K562 (cell line): ENCODE measurements around the gene EFNA1. TPM values are rescaled to one million over a fixed set of nuclear protein-coding genes. Genes with fewer than 3 reads are reported as not detected.
A peak's percentile ranks its signal among the peaks of the same experiment; 100 is the strongest.

Source experiments
- BMI1 ChIP-seq: fragments of 150-350 bp; IDR thresholded peaks from 2 replicates; pipeline ENCODE4 v1.6.1; 2014; ENCODE audit warnings: low read length
- BRD9 ChIP-seq: fragments of 450-650 bp; IDR thresholded peaks from 2 replicates; pipeline ENCODE4 v1.6.1; 2018; ENCODE audit warnings: low read depth; ENCODE audit not compliant: partially characterized antibody
- CBFA2T3 ChIP-seq: fragments of 450-650 bp; IDR thresholded peaks from 2 replicates; pipeline ENCODE4 v1.6.1; 2017
- CEBPG ChIP-seq, 3 experiments: fragments of 200-800 bp in 1 of 3; sonication (Bioruptor generic) in 1 of 3; sonication (generic) in 1 of 3; formaldehyde crosslinking in 1 of 3; IDR thresholded peaks in 2 of 3; conservative IDR thresholded peaks in 1 of 3; 2 replicates each; pipeline versions ENCODE4 v1.6.1 to v1.8.0; 2016 to 2022; ENCODE audit warnings: missing compliant biosample characterization in 2 of 3, missing genetic modification characterization in 2 of 3, mild to moderate bottlenecking in 1 of 3, missing genetic modification reagents in 1 of 3
- ETV1 ChIP-seq: fragments of 450-650 bp; conservative IDR thresholded peaks from 2 replicates; pipeline ENCODE4 v1.6.1; 2016; ENCODE audit warnings: missing genetic modification characterization, control low read depth, low read depth, missing compliant biosample characterization
- ETV5 ChIP-seq: sonication (generic); formaldehyde crosslinking; IDR thresholded peaks from 2 replicates; pipeline ENCODE4 v1.4.0; 2020; ENCODE audit warnings: low read depth, mild to moderate bottlenecking, missing genetic modification reagents
- GTF2A2 ChIP-seq: IDR thresholded peaks from 2 replicates; pipeline ENCODE4 v1.6.1; 2016; ENCODE audit warnings: mild to moderate bottlenecking, missing genetic modification characterization, missing compliant biosample characterization
- KLF13 ChIP-seq: fragments of 450-650 bp; IDR thresholded peaks from 2 replicates; pipeline ENCODE4 v1.6.1; 2016; ENCODE audit warnings: missing genetic modification characterization, low read depth, mild to moderate bottlenecking, missing compliant biosample characterization, moderate library complexity, borderline replicate concordance
- MAZ ChIP-seq, 2 experiments: fragments of 450-650 bp in 1 of 2; sonication (generic) in 1 of 2; formaldehyde crosslinking; IDR thresholded peaks in 1 of 2; conservative IDR thresholded peaks in 1 of 2; 2 replicates each; pipeline versions ENCODE4 v1.4.0 to v1.5.0; 2020; ENCODE audit warnings: mild to moderate bottlenecking in 1 of 2, missing genetic modification reagents in 1 of 2
- NFATC3 ChIP-seq: fragments of 450-650 bp; IDR thresholded peaks from 2 replicates; pipeline ENCODE4 v1.6.1; 2017; ENCODE audit warnings: mild to moderate bottlenecking
- ZBTB7A ChIP-seq: IDR thresholded peaks from 2 replicates; pipeline ENCODE4 v1.6.1; 2011; ENCODE audit warnings: low read depth, mild to moderate bottlenecking, low read length, moderate library complexity, borderline replicate concordance; ENCODE audit not compliant: control insufficient read depth
- ZNF184 ChIP-seq: sonication (generic); formaldehyde crosslinking; IDR thresholded peaks from 2 replicates; pipeline ENCODE4 v1.5.0; 2020; ENCODE audit warnings: missing genetic modification reagents
- ZNF717 ChIP-seq: fragments of 250-450 bp; sonication (Bioruptor Pico); IDR thresholded peaks from 2 replicates; pipeline ENCODE4 v1.5.0; 2021
- ZNF76 ChIP-seq: fragments of 250-450 bp; sonication (Bioruptor Pico); IDR thresholded peaks from 2 replicates; pipeline ENCODE4 v1.4.0; 2020; ENCODE audit warnings: mild to moderate bottlenecking, moderate library complexity, borderline replicate concordance
- polyA plus RNA-seq, 8 experiments: library from polyadenylated mRNA; depleted of rRNA in 4 of 8; stranded (reverse) in 5 of 8; unstranded in 3 of 8; fragments of >200 nt; fragmentation: Nextera tagmentation in 2 of 8; fragmentation: Illumina TruSeq in 1 of 8; extraction: Ambion mirVana in 2 of 8; extraction: Trizol in 1 of 8; gene quantifications; 2 replicates each; pipeline versions ENCODE4 v1.2.1 to v1.2.3, GENCODE V29; 2011 to 2014; ENCODE audit warnings: inconsistent platforms in 1 of 8, missing spikeins in 1 of 8
- total RNA-seq, 7 experiments: library from RNA; depleted of rRNA in 6 of 7; stranded (reverse); fragments of >200 nt in 6 of 7; fragmentation: Illumina TruSeq in 2 of 7; extraction: Trizol in 2 of 7; gene quantifications; 2 replicates each; pipeline versions ENCODE4 v1.2.1 to v1.2.3, GENCODE V29; 2011 to 2021; ENCODE audit warnings: low replicate concordance in 1 of 7
- TF ChIP-seq, protein P1 (sequence below): fragments of 450-650 bp; IDR thresholded peaks from 2 replicates; pipeline ENCODE4 v1.6.1; 2018; ENCODE audit warnings: mild to moderate bottlenecking, low read depth; ENCODE audit not compliant: partially characterized antibody
- TF ChIP-seq, protein P2 (sequence below): fragments of 250-450 bp; sonication (Bioruptor Pico); IDR thresholded peaks from 2 replicates; pipeline ENCODE4 v1.9.0; 2021; ENCODE audit warnings: mild to moderate bottlenecking
- TF ChIP-seq, protein P3 (sequence below): fragments of 250-450 bp; sonication (Bioruptor Pico); IDR thresholded peaks from 2 replicates; pipeline ENCODE4 v1.9.0; 2021; ENCODE audit warnings: mild to moderate bottlenecking, inconsistent platforms
- TF ChIP-seq, protein P4 (sequence below): fragments of 450-650 bp; IDR thresholded peaks from 2 replicates; pipeline ENCODE4 v1.7.0; 2016; ENCODE audit warnings: borderline replicate concordance
- TF ChIP-seq, protein P5 (sequence below): fragments of 250-450 bp; sonication (Bioruptor Pico); IDR thresholded peaks from 2 replicates; pipeline ENCODE4 v1.8.0; 2022; ENCODE audit warnings: moderate library complexity, mild to moderate bottlenecking, inconsistent platforms

EFNA1 gene
- total and polyA plus RNA-seq, 9 of the 15 experiments (the other 6 are each of a cell fraction or from before 2014, with no cell fraction given): 2.1 to 9.3 (median 3.0) TPM

DNA sequence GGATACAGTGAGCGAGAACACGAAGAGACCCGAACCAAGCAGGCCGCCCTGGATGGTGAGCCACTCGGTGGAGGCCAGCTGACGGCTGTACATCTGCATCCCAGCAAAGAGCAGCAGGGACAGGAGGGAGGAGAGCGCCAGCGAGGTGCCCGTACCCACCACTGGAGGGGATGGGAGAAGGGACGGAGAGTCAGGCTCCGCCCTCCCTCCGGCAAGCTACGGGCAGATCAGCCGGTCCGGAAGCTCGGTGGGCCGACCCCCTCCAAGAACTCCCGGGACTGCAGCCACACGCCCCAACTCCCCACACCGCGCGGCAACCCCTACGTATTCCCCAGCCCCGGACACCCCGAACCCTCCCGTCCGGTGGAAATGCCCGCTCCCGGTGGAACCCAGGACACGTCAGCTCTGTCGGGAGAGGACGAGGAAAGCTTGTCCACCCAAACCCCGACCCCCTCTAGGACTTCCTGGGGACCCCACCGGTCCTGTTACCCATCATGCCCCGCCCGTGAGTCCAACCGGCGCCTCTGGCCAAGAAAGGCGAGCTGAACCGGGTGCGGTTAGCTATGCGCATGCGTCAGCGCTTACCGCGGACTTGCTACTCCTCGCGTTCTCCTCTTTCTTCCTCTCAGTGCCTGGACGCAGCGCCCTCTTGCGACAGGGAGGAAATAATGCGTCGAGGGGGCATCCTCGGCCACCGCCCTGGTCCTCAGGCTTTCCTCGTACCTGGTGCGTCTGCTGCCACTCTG, 45.2 kb downstream of the EFNA1 start, which contains the start of gene KRTCAP2 (continued):
- TF ChIP-seq, protein P1, sequence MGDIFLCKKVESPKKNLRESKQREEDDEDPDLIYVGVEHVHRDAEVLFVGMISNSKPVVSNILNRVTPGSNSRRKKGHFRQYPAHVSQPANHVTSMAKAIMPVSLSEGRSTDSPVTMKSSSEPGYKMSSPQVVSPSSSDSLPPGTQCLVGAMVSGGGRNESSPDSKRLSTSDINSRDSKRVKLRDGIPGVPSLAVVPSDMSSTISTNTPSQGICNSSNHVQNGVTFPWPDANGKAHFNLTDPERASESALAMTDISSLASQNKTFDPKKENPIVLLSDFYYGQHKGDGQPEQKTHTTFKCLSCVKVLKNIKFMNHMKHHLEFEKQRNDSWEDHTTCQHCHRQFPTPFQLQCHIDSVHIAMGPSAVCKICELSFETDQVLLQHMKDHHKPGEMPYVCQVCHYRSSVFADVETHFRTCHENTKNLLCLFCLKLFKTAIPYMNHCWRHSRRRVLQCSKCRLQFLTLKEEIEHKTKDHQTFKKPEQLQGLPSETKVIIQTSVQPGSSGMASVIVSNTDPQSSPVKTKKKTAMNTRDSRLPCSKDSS: peak; percentile 16
- TF ChIP-seq, protein P2, sequence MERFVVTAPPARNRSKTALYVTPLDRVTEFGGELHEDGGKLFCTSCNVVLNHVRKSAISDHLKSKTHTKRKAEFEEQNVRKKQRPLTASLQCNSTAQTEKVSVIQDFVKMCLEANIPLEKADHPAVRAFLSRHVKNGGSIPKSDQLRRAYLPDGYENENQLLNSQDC: no peak
- TF ChIP-seq GTF2A2 (tag) (no peak), MAZ (CRISPR knock-in tag; conservative IDR thresholded peaks at IDR 0.05 in 1 of 2, IDR thresholded peaks at IDR 0.05 in 1 of 2) (peak; percentile 19 to 78), ZNF76 (CRISPR knock-in tag) (no peak), ETV5 (peak; percentile 69; the same call in 1 of the 2 replicates), ZNF717 (CRISPR knock-in tag) (no peak), CBFA2T3 (no peak), CEBPG (CRISPR knock-in tag; IDR thresholded peaks at IDR 0.05) (0 out of 2 replicates have a peak, but pooled peaks have one; percentile 39), CEBPG (tag; conservative IDR thresholded peaks at IDR 0.05 in 1 of 2, IDR thresholded peaks at IDR 0.05 in 1 of 2) (no peak), ZNF184 (CRISPR knock-in tag) (no peak), ETV1 (tag) (peak; percentile 43; the same call in 1 of the 2 replicates), ZBTB7A (0 out of 2 replicates have a peak, but pooled peaks have one; percentile 64), NFATC3 (no peak), BMI1 (no peak), BRD9 (no peak), KLF13 (no peak)
- TF ChIP-seq, protein P3, sequence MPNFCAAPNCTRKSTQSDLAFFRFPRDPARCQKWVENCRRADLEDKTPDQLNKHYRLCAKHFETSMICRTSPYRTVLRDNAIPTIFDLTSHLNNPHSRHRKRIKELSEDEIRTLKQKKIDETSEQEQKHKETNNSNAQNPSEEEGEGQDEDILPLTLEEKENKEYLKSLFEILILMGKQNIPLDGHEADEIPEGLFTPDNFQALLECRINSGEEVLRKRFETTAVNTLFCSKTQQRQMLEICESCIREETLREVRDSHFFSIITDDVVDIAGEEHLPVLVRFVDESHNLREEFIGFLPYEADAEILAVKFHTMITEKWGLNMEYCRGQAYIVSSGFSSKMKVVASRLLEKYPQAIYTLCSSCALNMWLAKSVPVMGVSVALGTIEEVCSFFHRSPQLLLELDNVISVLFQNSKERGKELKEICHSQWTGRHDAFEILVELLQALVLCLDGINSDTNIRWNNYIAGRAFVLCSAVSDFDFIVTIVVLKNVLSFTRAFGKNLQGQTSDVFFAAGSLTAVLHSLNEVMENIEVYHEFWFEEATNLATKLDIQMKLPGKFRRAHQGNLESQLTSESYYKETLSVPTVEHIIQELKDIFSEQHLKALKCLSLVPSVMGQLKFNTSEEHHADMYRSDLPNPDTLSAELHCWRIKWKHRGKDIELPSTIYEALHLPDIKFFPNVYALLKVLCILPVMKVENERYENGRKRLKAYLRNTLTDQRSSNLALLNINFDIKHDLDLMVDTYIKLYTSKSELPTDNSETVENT: peak; percentile 97
- TF ChIP-seq, protein P4, sequence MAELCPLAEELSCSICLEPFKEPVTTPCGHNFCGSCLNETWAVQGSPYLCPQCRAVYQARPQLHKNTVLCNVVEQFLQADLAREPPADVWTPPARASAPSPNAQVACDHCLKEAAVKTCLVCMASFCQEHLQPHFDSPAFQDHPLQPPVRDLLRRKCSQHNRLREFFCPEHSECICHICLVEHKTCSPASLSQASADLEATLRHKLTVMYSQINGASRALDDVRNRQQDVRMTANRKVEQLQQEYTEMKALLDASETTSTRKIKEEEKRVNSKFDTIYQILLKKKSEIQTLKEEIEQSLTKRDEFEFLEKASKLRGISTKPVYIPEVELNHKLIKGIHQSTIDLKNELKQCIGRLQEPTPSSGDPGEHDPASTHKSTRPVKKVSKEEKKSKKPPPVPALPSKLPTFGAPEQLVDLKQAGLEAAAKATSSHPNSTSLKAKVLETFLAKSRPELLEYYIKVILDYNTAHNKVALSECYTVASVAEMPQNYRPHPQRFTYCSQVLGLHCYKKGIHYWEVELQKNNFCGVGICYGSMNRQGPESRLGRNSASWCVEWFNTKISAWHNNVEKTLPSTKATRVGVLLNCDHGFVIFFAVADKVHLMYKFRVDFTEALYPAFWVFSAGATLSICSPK: no peak
- TF ChIP-seq, protein P5, sequence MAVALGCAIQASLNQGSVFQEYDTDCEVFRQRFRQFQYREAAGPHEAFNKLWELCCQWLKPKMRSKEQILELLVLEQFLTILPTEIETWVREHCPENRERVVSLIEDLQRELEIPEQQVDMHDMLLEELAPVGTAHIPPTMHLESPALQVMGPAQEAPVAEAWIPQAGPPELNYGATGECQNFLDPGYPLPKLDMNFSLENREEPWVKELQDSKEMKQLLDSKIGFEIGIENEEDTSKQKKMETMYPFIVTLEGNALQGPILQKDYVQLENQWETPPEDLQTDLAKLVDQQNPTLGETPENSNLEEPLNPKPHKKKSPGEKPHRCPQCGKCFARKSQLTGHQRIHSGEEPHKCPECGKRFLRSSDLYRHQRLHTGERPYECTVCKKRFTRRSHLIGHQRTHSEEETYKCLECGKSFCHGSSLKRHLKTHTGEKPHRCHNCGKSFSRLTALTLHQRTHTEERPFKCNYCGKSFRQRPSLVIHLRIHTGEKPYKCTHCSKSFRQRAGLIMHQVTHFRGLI (CRISPR knock-in tag): no peak
